NCI-H1694 treated with DMSO at 0.1 percent for 48 hours (cell line): ENCODE measurements around the gene TTLL5.
"Not testable (repeated sequence)": the region's sequence is repeated elsewhere in the genome, so short reads cannot be mapped to it uniquely, and the experiment has no call there.

ENCODE experiments used
- DNase-seq: peaks from one replicate; lab custom pipeline; 2025; lab: John Stamatoyannopoulos, UW

The TTLL5 gene

GRCh38 chr14:75907756-75908359 is 246.8 kb downstream of the TTLL5 start:
- DNase-seq: no peak

DNA sequence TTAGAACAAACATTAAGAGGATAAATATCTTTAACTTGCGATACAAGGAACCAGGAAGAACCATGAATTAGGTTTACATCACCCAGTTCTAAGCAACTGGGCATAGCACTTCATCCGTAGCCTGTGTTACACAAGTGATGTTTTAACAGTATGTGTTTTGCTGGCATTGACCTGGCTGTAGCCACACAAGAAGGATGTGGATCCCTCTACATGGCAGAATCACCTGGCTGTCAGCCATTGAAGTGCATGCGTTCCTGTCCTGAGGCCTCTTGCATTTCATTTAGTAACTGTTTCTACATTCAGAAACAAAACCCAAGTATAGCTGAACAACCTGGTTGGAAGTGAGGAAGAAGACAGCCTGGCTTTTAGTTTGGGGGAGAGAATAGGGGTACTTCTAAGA is 248.6 kb downstream of the TTLL5 start:
- DNase-seq: no peak

DNA sequence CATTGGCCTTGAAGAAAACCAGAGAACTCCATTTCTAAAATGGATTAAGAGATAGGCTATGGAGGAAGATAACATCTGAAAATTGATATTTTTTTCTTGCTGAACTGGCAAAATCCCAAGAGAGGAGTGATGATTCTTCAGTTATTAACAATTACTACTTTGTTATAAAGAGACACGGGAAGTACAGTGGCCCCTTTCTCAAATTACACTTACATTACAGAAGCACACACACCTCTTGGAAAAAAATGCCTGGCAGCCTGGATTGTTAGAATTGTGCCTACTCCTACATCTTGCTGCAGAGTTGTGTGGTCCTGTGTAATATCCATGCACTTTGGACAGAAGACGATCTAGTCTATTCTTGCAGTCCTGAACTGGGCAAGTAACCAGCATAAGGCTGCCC is 249.0 kb downstream of the TTLL5 start:
- no peak for DNase-seq

GRCh38 chr14:75911883-75912282 is 250.8 kb downstream of the TTLL5 start:
- DNase-seq: no peak

DNA sequence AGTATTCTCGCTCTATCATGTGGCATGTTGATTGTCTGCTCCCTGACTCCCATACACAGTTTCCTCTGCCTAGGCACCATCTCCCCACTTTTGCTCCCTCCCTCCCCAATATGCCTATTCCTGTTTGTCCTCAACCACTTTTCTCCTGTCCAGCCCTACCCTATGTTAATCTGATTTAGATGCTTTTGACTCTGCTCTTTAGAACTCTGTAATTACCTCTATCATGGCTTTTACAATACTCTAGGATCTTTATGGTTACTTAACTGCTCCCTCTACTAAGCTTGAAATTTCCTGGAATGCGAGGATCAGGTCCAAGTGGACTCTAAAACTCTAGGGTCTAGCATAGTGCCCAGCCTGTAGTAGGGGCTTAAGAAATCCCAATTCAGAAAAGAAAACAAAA is 252.1 kb downstream of the TTLL5 start:
- no peak for DNase-seq

GRCh38 chr14:75915045-75915444 is 254.0 kb downstream of the TTLL5 start:
- no peak for DNase-seq

- no peak for DNase-seq
These were observed 256.4 kb downstream of the TTLL5 start for GRCh38 chr14:75917322-75917945.

DNA sequence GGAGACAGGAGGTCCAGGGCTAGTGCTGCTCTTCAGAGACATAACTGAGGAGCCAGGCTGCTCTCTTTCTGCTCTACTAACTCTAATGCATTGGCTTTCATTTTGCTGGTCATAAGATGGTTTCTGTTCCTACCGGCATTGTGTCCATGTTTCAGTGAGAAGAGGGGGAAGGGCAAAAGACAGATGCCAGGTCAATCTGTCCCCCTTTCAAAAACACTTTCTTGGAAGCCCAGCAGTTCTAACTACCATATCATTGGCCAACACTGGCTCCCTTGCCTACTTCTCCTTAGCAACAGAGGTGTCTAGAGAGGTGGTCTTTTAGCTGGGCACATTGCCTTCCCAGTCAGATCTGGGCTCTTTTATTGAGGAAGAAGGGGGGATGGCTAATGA is 256.9 kb downstream of the TTLL5 start:
- no peak for DNase-seq

GRCh38 chr14:75920421-75920820 is 259.4 kb downstream of the TTLL5 start:
- not testable (repeated sequence) for DNase-seq

- not testable (repeated sequence) for DNase-seq
These were observed 264.2 kb downstream of the TTLL5 start for GRCh38 chr14:75925141-75925840.

GRCh38 chr14:75926431-75927115 is 265.5 kb downstream of the TTLL5 start:
- DNase-seq: no peak

GRCh38 chr14:75927564-75928087 is 266.6 kb downstream of the TTLL5 start:
- no peak for DNase-seq

GRCh38 chr14:75928690-75929181 is 267.7 kb downstream of the TTLL5 start:
- peak; percentile 42 for DNase-seq

DNA sequence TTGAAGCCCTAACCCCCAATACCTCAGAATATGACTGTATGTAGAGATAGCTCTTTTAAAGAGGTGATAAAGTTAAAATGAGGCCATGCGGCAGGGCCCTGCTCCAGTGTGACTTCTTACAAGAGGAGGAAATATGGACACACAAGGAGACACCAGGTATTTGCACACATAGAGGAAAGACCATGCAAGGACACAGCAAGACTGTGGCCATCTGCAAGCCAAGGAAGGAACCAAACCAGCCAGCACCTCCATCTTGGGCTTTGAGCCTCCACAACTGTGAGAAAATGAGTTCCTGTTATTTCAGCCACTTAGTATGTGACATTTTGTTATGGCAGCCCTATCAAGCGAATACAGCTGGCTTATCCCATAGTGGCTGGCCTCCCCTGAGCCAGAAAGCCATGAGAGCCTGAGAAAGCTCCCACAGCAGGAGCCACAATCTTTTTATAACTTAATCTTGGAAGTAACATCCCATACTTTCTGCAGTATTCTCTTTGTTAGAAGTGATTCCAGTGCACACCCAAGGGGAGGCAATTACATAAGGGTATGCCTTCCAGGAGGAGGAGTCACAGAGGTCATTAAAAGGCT is 272.8 kb downstream of the TTLL5 start:
- no peak for DNase-seq

DNA sequence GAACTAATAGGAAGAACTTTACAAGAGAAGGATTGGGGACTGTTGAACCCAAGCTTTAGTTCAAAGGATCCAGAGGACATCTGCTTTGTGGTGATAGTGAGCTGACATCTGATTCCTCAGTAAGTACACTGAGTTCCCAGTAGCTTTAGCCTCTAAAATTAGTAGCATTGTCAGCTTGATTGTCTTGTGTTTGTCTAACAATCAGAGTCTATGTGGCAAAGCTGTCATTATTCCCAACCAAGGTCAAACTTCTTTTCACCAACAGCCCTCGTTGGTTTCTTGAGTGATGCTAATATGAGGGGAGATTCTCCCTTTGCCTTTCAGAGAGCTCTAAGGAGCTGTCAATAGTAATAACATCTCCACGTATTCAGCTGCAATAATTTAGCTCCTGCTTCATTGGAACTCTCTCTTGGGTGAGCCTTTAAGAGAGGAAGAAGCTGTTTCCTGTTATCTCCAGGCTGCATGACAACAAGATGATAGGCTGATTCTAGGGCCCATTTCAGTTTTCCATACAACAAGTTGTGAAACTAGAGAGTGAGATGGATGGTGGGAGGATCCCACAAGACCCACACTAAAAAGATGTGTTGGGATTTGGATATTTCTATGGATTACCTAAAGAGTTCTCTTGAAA is 274.1 kb downstream of the TTLL5 start:
- no peak for DNase-seq

- no peak for DNase-seq
These were observed 278.2 kb downstream of the TTLL5 start for GRCh38 chr14:75939200-75939599.

GRCh38 chr14:75941030-75941429 is 280.0 kb downstream of the TTLL5 start:
- peak; percentile 16 for DNase-seq

GRCh38 chr14:75944607-75945241 is 283.7 kb downstream of the TTLL5 start:
- no peak for DNase-seq

- DNase-seq: no peak
These were observed 285.7 kb downstream of the TTLL5 start for GRCh38 chr14:75946785-75947184.

GRCh38 chr14:75952489-75952888 is 291.4 kb downstream of the TTLL5 start:
- no peak for DNase-seq

- no peak for DNase-seq
These were observed 298.0 kb downstream of the TTLL5 start for GRCh38 chr14:75959031-75959430.
